Superior temporal gyrus (tissue), 1 donor: ENCODE results near the gene DOP1A.

ENCODE experiments used
- DNase-seq: peaks from one replicate; pipeline ENCODE4 v3.0.0-alpha.2; 2016; ENCODE audit errors: extremely low spot score

The DOP1A gene

DNA sequence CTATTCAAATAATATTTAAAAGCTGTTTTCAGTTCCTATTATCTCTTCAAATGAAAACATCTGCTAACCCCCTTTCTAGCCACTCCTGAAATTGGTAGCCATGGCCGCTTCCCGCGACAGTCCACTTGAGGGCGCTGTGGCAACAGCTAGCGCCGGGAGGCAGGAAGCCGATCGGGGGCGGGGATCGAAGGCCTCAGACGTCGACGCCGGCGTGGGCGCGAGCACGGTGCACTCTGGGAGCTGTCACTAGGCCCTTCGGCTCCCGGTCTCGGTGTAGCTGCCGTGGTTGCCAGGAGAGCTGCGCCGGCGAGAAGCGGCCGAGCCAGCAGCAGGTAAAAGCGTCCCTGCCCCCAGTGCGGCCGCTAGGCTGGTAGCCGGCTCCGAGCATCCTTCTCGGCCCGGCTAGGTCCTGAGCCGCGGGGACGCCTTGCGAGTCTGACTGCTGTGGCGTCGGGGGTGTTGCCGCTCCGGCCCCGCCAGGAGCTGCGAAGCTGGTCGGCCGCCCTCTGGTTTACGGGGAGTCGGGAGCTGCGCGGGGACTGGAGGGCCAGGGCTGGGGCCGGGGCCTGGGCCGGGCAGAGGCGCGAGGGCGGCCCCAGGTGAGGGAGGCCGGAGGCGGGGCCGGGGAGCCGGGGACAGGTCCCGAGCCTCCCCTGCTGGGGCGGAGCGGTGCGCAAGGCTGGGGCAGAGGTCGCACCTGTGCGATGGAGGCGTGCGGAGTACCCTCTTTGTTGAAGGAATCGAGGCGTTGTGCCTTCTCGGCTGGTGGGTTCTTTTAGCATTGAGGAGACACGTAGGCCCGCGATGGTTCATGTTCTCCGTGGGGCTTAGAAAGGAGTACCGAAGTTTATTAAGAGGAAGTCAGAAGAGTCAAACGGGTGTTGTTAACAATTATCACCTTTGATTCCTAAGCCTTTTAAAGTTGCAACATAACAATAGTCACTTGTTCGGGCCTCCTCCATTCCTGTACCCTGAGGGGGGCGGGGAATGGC, at the start of gene DOP1A:
Gene DOP1A, plus strand, starts transcription at position 224 of the 992 bp plus-strand sequence. CDS start 29,307 bp downstream, outside the sequence.
- DNase-seq = peak; percentile 97

GRCh38 chr6:83019741-83020140, 47.7 kb upstream of the DOP1A start:
- DNase-seq = no peak

- DNase-seq = no peak
Observed at GRCh38 chr6:83031689-83032088, 35.8 kb upstream of the DOP1A start.

- no peak for DNase-seq
Observed at GRCh38 chr6:83038246-83038645, 29.2 kb upstream of the DOP1A start.

DNA sequence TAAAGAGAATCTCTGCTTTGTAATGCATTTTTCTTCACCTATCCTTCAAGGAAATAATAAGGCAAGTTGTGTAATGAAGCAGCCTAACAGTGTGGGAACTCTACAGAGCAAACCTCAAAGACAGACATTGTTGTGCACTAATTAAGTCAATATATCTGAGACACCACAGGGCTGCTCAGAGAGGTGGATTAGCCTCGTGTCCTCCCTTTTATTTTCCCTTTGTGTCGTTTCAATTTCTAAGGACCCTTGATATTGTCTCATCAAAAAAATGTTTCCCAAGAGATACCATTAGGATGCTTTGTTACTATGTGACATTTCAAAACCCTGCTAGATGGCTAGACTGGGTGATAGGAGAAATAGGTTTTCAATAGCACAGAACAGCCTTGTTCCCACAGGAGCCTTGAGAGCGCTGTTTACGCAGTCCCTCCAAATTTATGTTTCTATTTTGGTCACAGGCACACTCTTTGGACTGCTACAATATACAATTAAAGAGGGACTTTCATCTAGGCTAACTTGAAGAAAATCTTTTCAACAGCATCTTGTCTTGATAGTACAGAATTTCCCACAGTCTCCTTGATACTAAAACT, 24.9 kb upstream of the DOP1A start:
- DNase-seq = no peak

GRCh38 chr6:83044091-83044768, 23.2 kb upstream of the DOP1A start:
- DNase-seq = no peak

DNA sequence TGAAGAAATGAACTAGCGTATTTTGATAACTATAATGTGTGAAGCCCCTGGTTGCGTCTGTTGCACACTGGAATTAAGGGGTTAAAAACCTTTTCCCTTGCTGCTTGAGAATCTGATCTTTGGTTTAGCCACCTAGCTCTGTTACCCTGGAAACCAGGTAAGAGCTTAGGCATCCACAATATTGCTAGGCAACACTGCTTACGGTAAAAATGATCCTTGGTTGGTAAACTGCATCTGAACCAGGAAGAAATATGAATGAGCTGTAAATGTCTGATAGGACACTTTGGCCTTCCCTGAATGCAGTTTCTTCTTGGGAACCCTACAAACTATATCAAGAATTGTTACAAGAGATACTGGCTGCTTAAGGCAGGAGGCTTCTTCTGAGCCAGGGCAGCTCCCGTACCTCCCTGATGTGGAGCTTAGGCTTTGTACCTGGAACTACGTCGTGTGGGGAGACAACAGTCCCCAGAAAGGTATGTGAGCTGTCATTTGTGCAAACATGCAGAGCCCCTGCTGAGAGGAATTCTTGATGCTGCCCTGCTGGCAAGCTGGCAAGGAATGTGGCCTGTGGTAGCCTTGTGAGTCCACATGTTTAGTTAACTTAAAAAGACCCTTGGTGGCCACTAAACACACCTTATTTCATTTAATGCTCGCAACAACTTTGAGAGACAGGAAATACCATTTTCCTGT, 20.3 kb upstream of the DOP1A start:
- DNase-seq = no peak

DNA sequence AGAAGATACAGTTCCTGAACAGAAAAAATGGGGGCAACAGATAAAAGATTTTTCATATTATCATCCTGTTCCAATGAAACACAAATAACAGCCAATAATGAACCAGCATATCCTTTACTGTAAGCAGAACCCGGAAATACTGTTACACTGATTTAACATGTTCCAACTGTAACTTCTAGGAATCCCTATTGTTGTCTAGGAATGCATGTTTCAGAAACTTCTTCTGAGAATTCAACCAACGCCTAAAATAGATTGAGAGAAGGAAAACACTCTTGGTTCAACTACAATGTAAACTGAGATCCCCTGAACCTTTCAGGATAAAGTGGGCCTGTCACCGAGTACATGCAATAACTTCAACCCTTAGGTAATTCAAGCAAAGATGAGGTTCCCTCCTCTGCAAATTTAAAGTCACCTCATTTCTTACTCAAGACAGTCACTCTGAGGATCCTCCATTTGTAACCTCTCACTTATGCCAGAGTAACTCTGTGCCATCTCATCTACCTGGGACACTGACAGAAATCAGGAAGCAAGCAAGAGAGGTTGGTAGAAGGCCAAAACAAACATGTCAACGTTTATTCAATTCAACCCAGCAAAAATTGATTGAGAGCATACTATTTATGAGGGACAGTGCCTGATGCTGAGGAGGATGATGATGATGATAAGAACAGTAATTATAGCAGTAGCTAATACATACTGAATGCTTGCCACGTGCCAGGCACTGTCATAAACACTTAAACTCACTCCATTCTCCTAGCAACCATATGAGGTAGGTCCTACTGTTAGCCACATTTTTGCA, 15.9 kb upstream of the DOP1A start:
- no peak for DNase-seq

DNA sequence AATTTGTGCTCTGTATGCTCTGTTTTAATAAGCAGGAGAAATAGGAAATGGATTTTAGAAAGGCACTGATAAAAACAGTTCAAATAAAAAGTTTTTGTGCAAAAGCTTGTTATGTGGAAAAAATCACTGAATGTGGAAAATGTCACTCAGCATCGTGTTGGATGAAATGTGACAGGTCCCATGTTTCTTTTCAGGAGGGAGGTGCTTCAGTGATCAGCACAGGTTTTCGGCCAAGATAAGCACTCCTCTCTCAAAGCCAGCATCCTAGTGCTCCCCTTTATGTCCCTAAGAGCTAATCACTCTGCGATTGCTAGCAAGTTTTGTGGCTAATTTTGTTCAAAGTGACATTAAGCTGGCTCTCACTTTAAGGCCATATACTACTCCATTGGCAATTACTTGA, 13.8 kb upstream of the DOP1A start:
- DNase-seq = no peak

GRCh38 chr6:83055366-83055964, 12.0 kb upstream of the DOP1A start:
- DNase-seq = peak; percentile 89

DNA sequence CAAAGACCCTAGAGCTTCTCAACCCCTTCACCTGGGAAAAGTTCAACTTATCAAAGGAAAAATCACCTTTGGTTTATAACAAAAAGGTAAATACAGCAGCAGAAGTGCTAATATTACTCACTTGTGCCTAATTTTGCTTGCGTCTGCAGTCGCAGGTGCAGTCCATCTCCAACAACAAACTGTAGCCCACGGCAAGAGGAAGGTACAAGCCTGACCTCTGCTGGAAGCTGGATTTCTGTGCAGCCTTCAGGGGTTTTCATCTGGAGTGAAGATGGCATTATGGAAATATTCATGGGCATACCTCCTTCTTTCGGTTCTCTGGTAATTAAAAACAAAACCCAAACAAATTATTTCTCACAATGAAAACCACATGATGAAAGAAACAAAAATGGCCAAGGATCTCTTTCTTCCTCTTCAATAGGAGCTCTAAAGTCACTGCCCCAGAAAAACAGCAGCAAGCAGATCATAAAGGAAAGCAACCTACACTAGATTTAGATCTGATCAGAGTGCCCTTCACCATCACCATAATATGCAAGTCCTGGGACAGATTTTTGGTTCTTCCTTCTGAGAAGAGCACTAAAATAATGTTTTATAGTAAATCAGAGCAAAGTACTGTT, 9.7 kb upstream of the DOP1A start:
- DNase-seq = peak; percentile 83

GRCh38 chr6:83061190-83061589, 6.3 kb upstream of the DOP1A start:
- DNase-seq = no peak

- no peak for DNase-seq
Observed at GRCh38 chr6:83062225-83062624, 5.2 kb upstream of the DOP1A start.

DNA sequence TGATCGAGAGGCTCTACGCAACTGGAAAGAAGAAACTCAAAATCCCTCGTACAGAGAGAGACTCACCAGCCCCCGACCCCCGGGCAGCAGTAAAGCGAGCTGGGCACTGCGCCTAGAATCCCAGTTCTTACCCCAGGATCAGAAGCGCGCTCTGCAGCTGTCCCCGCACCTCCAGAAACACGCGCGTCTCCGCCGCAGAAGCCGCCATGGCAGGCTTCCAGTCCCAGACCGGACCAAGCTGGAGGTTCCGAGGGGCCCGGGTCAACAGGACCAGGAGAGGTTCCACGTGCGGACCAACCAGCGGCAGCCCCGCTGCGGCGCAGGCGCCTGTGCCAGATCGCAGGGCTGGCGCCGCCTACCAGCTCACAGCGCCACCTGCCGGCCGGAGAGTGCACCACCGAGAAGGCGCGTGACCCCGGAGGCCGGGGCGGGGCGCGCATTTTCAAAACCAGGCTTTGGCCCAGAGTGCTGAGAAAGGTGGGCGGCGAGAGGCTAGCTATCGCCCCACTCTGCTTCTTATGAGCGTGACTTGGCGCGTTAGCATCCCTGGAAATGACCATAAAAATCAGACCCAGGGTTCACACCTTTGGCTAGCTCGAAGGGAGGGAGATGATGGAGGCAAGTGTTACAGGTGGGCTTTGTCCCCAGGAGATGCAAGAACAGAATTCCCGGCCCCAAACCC, 1.8 kb upstream of the DOP1A start, which contains the start of gene UBE3D:
Gene UBE3D, minus strand, starts transcription at position 331 of the 682 bp plus-strand sequence. Its CDS starts 123 bp downstream, at position 208.
- DNase-seq = peak; percentile 85

- no peak for DNase-seq
Observed at GRCh38 chr6:83068616-83069015, 1.1 kb downstream of the DOP1A start.

DNA sequence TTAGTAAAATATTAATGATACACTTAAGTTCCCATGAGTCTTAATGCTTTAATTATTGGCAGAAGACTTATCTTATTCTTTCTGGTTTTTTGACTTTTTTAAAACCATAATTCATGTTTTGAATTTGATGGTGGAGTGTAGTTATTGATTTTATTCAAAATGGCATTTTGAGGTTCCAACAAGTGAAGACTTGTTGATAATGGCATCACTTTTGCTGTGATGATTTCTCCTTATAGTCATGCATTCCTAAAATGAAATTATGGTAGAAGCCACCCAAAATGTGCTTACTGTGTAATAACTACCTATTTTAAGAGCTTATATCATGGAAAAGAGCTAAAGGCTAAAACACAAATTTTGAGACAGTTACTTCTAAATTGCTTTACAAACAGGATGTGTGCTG, 2.2 kb downstream of the DOP1A start:
- no peak for DNase-seq

GRCh38 chr6:83071023-83071422, 3.6 kb downstream of the DOP1A start:
- no peak for DNase-seq

DNA sequence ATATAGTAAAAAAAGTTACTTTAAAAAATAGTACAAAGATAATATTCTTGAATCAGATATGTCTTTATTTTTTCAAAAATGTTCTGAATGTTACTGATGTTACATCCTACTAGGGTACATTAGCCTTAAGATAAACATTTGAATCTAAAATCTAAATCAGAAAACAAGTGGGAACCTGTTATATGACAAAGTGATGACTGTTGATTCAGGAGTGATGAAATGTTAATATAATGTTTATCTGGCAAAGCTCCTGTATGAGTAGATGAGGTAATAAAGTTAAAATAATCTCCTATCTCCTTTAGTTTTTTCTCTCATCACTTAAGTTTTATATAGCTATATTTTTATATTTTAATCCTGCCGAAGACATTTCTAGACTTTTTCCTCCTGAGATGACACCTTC, 4.2 kb downstream of the DOP1A start:
- DNase-seq = no peak

GRCh38 chr6:83072726-83073125, 5.3 kb downstream of the DOP1A start:
- DNase-seq = no peak
